ENCODE data around the gene TENM4. TPM values are rescaled to one million over a fixed set of nuclear protein-coding genes. Genes with fewer than 3 reads are reported as not detected.
A peak's percentile ranks its signal among the peaks of the same experiment; 100 is the strongest.

The TENM4 gene
- polyA plus RNA-seq, 3 donors: 0.31 to 1.7 TPM; not detected in 1

DNA sequence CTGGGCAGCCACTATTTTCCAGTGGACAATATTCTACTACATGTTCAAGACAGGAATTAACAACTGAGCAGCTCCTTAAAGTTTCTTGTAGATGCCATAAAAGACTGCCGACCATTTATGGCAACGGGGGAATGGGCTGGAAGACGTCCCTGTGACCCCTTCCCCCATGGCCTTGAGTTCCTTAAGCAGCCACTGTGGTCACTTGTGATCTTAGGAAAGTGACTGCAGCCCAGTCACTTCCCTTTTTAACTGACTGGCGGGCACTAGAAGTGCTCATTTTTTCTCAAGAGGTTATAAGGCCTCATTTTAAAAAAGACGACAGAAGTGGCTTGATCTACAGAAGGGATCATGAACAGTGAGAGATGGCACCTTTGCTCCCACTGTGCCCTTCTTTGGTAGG lies 713.0 kb downstream of the TENM4 start:
- Histone ChIP-seq H3K27me3 (ENCODE audit: control insufficient read depth in 2 of 2, insufficient read depth in 2 of 2, low read length in 2 of 2) (no peaks in the 10 kb centered on the region), H4K20me1 (ENCODE audit: insufficient read depth, low read length) (no peaks in the 10 kb centered on the region), H3K36me3 (replicated peaks in 1 of 2; ENCODE audit: control insufficient read depth in 1 of 2, insufficient read depth in 2 of 2, low read length in 2 of 2) (no peaks in the 10 kb centered on the region), H3K4me1 (ENCODE audit: control insufficient read depth in 1 of 2, insufficient read depth in 2 of 2, low read length in 2 of 2) (peaks cover 13 to 17% of the 10 kb centered on the region in 2 donors), H3K27ac (ENCODE audit: low read depth in 1 of 2, low read length in 2 of 2) (peak overlapping the region in 1 of 2 donors; percentile 3), H3K9ac (ENCODE audit: insufficient read depth, low read length, poor library complexity, severe bottlenecking) (no peak overlapping the region), H3K79me2 (ENCODE audit: insufficient read depth, low read length) (no peaks in the 10 kb centered on the region), H2AFZ (ENCODE audit: insufficient read depth, low read depth, low read length, poor library complexity, severe bottlenecking) (no peak overlapping the region), H3K9me3 (replicated peaks in 1 of 2; ENCODE audit: control insufficient read depth in 1 of 2, insufficient read depth in 1 of 2, low read length in 2 of 2) (peaks cover 0 to 3% of the 10 kb centered on the region in 2 donors), H3K4me3 (replicated peaks in 1 of 3; ENCODE audit: low read depth in 2 of 3, low read length in 3 of 3) (no peak overlapping the region), H3K4me2 (replicated peaks; ENCODE audit: extremely low read depth, low read length, poor library complexity, severe bottlenecking) (peak overlapping the region; percentile 6)
- Mint-ChIP-seq H3K4me3 (no peak overlapping the region), H3K27ac (peak overlapping the region in 1 of 7 donors; percentile 28), H3K9me3 (peaks cover 0 to 3% (median 0%) of the 10 kb centered on the region in 7 donors), H3K4me1 (peaks cover 10% of the 10 kb centered on the region), H3K36me3 (no peaks in the 10 kb centered on the region), H3K27me3 (ENCODE audit: low read depth in 3 of 3) (peaks cover 2 to 8% (median 3%) of the 10 kb centered on the region in 3 donors)
- intact Hi-C loops (cut with micrococcal nuclease): no loop called here
- WGBS (ENCODE audit: insufficient coverage): 0% methylated on average over 2 of the region's 5 CpGs
- DNase-seq: peak; percentile 6 to 46 (median 20)
- TF ChIP-seq, protein P1, sequence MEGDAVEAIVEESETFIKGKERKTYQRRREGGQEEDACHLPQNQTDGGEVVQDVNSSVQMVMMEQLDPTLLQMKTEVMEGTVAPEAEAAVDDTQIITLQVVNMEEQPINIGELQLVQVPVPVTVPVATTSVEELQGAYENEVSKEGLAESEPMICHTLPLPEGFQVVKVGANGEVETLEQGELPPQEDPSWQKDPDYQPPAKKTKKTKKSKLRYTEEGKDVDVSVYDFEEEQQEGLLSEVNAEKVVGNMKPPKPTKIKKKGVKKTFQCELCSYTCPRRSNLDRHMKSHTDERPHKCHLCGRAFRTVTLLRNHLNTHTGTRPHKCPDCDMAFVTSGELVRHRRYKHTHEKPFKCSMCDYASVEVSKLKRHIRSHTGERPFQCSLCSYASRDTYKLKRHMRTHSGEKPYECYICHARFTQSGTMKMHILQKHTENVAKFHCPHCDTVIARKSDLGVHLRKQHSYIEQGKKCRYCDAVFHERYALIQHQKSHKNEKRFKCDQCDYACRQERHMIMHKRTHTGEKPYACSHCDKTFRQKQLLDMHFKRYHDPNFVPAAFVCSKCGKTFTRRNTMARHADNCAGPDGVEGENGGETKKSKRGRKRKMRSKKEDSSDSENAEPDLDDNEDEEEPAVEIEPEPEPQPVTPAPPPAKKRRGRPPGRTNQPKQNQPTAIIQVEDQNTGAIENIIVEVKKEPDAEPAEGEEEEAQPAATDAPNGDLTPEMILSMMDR (IDR thresholded peaks at IDR 0.05): no peak

- Mint-ChIP-seq H3K4me3 (no peak overlapping the region), H3K36me3 (no peaks in the 10 kb centered on the region), H3K4me1 (peaks cover 10% of the 10 kb centered on the region), H3K27me3 (ENCODE audit: low read depth in 3 of 3) (peaks cover 2 to 8% (median 6%) of the 10 kb centered on the region in 3 donors), H3K27ac (no peak overlapping the region), H3K9me3 (peaks cover 0 to 3% (median 0%) of the 10 kb centered on the region in 7 donors)
- Histone ChIP-seq H3K27ac (ENCODE audit: low read depth in 1 of 2, low read length in 2 of 2) (no peak overlapping the region), H4K20me1 (ENCODE audit: insufficient read depth, low read length) (no peaks in the 10 kb centered on the region), H3K9ac (ENCODE audit: insufficient read depth, low read length, poor library complexity, severe bottlenecking) (no peak overlapping the region), H3K4me1 (ENCODE audit: control insufficient read depth in 1 of 2, insufficient read depth in 2 of 2, low read length in 2 of 2) (peaks cover 13 to 17% of the 10 kb centered on the region in 2 donors), H3K36me3 (replicated peaks in 1 of 2; ENCODE audit: control insufficient read depth in 1 of 2, insufficient read depth in 2 of 2, low read length in 2 of 2) (no peaks in the 10 kb centered on the region), H3K9me3 (replicated peaks in 1 of 2; ENCODE audit: control insufficient read depth in 1 of 2, insufficient read depth in 1 of 2, low read length in 2 of 2) (peaks cover 0 to 3% of the 10 kb centered on the region in 2 donors), H2AFZ (ENCODE audit: insufficient read depth, low read depth, low read length, poor library complexity, severe bottlenecking) (no peak overlapping the region), H3K4me2 (replicated peaks; ENCODE audit: extremely low read depth, low read length, poor library complexity, severe bottlenecking) (no peak overlapping the region), H3K4me3 (replicated peaks in 1 of 3; ENCODE audit: low read depth in 2 of 3, low read length in 3 of 3) (no peak overlapping the region), H3K27me3 (ENCODE audit: control insufficient read depth in 2 of 2, insufficient read depth in 2 of 2, low read length in 2 of 2) (no peaks in the 10 kb centered on the region), H3K79me2 (ENCODE audit: insufficient read depth, low read length) (no peaks in the 10 kb centered on the region)
- intact Hi-C loops (cut with micrococcal nuclease): no loop called here
- TF ChIP-seq, protein P1 (IDR thresholded peaks at IDR 0.05): no peak
- WGBS (ENCODE audit: insufficient coverage): 100% methylated on average over 3 of the region's 5 CpGs
- no peak for DNase-seq
Observed at GRCh38 chr11:78725200-78725599, 715.6 kb downstream of the TENM4 start.

Measured in CD14-positive monocyte (primary cell).